Measurements from ENCODE around the gene QRFP.
"Not testable (repeated sequence)": the region's sequence is repeated elsewhere in the genome, so short reads cannot be mapped to it uniquely, and the experiment has no call there.

Gene QRFP

DNA sequence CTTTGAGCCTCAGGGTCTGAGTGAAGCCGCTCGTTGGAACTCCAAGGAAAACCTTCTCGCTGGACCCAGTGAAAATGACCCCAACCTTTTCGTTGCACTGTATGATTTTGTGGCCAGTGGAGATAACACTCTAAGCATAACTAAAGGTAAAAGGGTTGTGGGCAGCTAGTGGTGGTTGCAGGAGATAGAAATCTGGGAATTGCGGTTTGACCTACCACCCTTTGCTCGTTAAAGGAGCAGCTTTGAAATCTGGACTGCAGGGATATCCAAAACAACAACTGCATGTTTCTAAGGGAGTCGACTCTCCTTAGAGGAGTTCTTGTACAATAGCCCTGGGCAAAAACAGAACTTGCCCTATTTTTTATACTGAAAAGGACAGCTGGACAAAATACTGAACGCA lies 42.5 kb downstream of the QRFP start:
- Histone ChIP-seq H4K20me1 (ENCODE audit: insufficient read depth, low read length) (peaks cover 14% of the 10 kb centered on the region), H3K27ac (ENCODE audit: low read length) (no peak overlapping the region), H3K79me2 (ENCODE audit: low read length) (peaks cover 45% of the 10 kb centered on the region), H3K4me2 (ENCODE audit: low read length) (no peak overlapping the region), H3K9ac (ENCODE audit: low read length) (no peak overlapping the region), H3K4me3 (ENCODE audit: low read length) (no peak overlapping the region), H2AFZ (ENCODE audit: low read depth, low read length) (no peak overlapping the region), H3K4me1 (ENCODE audit: low read length) (no peaks in the 10 kb centered on the region), H3K36me3 (replicated peaks; ENCODE audit: low read depth, low read length) (peaks cover 42% of the 10 kb centered on the region), H3K9me3 (ENCODE audit: insufficient read depth, low read length) (no peaks in the 10 kb centered on the region), H3K27me3 (ENCODE audit: low read depth, low read length) (no peaks in the 10 kb centered on the region)
- TF ChIP-seq, protein P1, sequence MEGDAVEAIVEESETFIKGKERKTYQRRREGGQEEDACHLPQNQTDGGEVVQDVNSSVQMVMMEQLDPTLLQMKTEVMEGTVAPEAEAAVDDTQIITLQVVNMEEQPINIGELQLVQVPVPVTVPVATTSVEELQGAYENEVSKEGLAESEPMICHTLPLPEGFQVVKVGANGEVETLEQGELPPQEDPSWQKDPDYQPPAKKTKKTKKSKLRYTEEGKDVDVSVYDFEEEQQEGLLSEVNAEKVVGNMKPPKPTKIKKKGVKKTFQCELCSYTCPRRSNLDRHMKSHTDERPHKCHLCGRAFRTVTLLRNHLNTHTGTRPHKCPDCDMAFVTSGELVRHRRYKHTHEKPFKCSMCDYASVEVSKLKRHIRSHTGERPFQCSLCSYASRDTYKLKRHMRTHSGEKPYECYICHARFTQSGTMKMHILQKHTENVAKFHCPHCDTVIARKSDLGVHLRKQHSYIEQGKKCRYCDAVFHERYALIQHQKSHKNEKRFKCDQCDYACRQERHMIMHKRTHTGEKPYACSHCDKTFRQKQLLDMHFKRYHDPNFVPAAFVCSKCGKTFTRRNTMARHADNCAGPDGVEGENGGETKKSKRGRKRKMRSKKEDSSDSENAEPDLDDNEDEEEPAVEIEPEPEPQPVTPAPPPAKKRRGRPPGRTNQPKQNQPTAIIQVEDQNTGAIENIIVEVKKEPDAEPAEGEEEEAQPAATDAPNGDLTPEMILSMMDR (IDR thresholded peaks at IDR 0.05; ENCODE audit: low read depth, low read length) = no peak
- TF ChIP-seq EZH2phosphoT487 (IDR thresholded peaks at IDR 0.05; ENCODE audit: low read depth) = no peak

GRCh38 chr9:130852801-130853200 lies 43.8 kb downstream of the QRFP start:
- peaks cover 14% of the 10 kb centered on the region; the same call in 1 of the 2 replicates for H4K20me1 ChIP-seq (ENCODE audit: insufficient read depth, low read length)
- peaks cover 50% of the 10 kb centered on the region for H3K79me2 ChIP-seq (ENCODE audit: low read length)
- peaks cover 32% of the 10 kb centered on the region for H3K36me3 ChIP-seq (replicated peaks; ENCODE audit: low read depth, low read length)
- no peaks in the 10 kb centered on the region for H3K27me3 ChIP-seq (ENCODE audit: low read depth, low read length)
- no peak overlapping the region for H3K4me2 ChIP-seq (ENCODE audit: low read length)
- TF ChIP-seq, protein P1 (IDR thresholded peaks at IDR 0.05; ENCODE audit: low read depth, low read length) = no peak
- no peak for TF ChIP-seq EZH2phosphoT487 (IDR thresholded peaks at IDR 0.05; ENCODE audit: low read depth)
- H3K9ac ChIP-seq (ENCODE audit: low read length) = no peak overlapping the region
- no peaks in the 10 kb centered on the region for H3K4me1 ChIP-seq (ENCODE audit: low read length)
- no peak overlapping the region for H3K4me3 ChIP-seq (ENCODE audit: low read length)
- H3K27ac ChIP-seq (ENCODE audit: low read length) = no peak overlapping the region
- no peaks in the 10 kb centered on the region for H3K9me3 ChIP-seq (ENCODE audit: insufficient read depth, low read length)
- H2AFZ ChIP-seq (ENCODE audit: low read depth, low read length) = no peak overlapping the region

DNA sequence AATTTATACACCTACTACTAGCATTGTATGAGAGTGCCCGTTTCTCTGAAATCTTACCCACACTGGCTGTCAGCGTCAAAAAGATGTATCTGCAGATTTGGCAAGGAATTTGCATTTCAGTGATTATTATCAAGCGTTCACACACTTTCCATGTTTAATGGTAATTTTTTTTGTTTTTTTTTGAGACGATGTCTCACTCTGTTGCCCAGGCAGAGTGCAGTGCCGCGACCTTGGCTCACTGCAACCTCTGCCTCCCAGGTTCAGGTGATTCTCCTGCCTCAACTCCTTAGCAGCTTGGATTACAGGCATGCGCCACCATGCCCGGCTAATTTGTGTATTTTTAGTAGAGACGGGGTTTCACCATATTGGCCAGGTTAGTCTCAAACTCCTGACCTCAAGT lies 47.3 kb downstream of the QRFP start:
- no peak overlapping the region for H3K4me2 ChIP-seq (ENCODE audit: low read length)
- no peak overlapping the region for H3K9ac ChIP-seq (ENCODE audit: low read length)
- peaks cover 10% of the 10 kb centered on the region for H3K36me3 ChIP-seq (replicated peaks; ENCODE audit: low read depth, low read length)
- peaks cover 11% of the 10 kb centered on the region for H4K20me1 ChIP-seq (ENCODE audit: insufficient read depth, low read length)
- H3K27me3 ChIP-seq (ENCODE audit: low read depth, low read length) = no peaks in the 10 kb centered on the region
- H2AFZ ChIP-seq (ENCODE audit: low read depth, low read length) = no peak overlapping the region
- no peak overlapping the region for H3K4me3 ChIP-seq (ENCODE audit: low read length)
- H3K9me3 ChIP-seq (ENCODE audit: insufficient read depth, low read length) = no peaks in the 10 kb centered on the region
- TF ChIP-seq, protein P1 (IDR thresholded peaks at IDR 0.05; ENCODE audit: low read depth, low read length) = no peak
- no peak for TF ChIP-seq EZH2phosphoT487 (IDR thresholded peaks at IDR 0.05; ENCODE audit: low read depth)
- H3K4me1 ChIP-seq (ENCODE audit: low read length) = no peaks in the 10 kb centered on the region
- H3K27ac ChIP-seq (ENCODE audit: low read length) = no peak overlapping the region
- peaks cover 79% of the 10 kb centered on the region for H3K79me2 ChIP-seq (ENCODE audit: low read length)

GRCh38 chr9:130848514-130848913 lies 48.1 kb downstream of the QRFP start:
- not testable (repeated sequence) for H3K27ac ChIP-seq (ENCODE audit: low read length); H3K27me3 ChIP-seq (ENCODE audit: low read depth, low read length); H3K9ac ChIP-seq (ENCODE audit: low read length); H3K36me3 ChIP-seq (replicated peaks; ENCODE audit: low read depth, low read length); H3K4me3 ChIP-seq (ENCODE audit: low read length); H3K4me1 ChIP-seq (ENCODE audit: low read length); H2AFZ ChIP-seq (ENCODE audit: low read depth, low read length); H3K4me2 ChIP-seq (ENCODE audit: low read length); H3K9me3 ChIP-seq (ENCODE audit: insufficient read depth, low read length)
- Histone ChIP-seq H3K79me2 (ENCODE audit: low read length) (peaks cover 86% of the 10 kb centered on the region), H4K20me1 (ENCODE audit: insufficient read depth, low read length) (peaks cover 19% of the 10 kb centered on the region)
